HEK293 (cell line): Measurements from ENCODE around the gene ATP8A2.

Source experiments
- IKZF3 ChIP-seq: fragments of 450-650 bp; IDR thresholded peaks from 2 replicates; pipeline ENCODE4 v1.5.0; 2018; ENCODE audit warnings: missing biosample characterization, mild to moderate bottlenecking, missing genetic modification characterization, moderate library complexity
- PRDM1 ChIP-seq: fragments of 450-650 bp; formaldehyde crosslinking; IDR thresholded peaks from 2 replicates; pipeline ENCODE4; 2016; ENCODE audit warnings: missing biosample characterization, missing genetic modification characterization
- SALL2 ChIP-seq: fragments of 450-650 bp; formaldehyde crosslinking; IDR thresholded peaks from 2 replicates; pipeline ENCODE4 v1.5.0; 2017; ENCODE audit warnings: missing biosample characterization, mild to moderate bottlenecking, missing genetic modification characterization, borderline replicate concordance
- ZBTB20 ChIP-seq: fragments of 450-650 bp; formaldehyde crosslinking; IDR thresholded peaks from 2 replicates; pipeline ENCODE4 v1.5.1; 2016; ENCODE audit warnings: missing biosample characterization, missing genetic modification characterization
- ZNF10 ChIP-seq: fragments of 450-650 bp; formaldehyde crosslinking; IDR thresholded peaks from 2 replicates; pipeline ENCODE4 v1.5.1; 2017; ENCODE audit warnings: missing biosample characterization, missing genetic modification characterization
- ZNF112 ChIP-seq: fragments of 450-650 bp; formaldehyde crosslinking; IDR thresholded peaks from 2 replicates; pipeline ENCODE4 v1.5.0; 2017; ENCODE audit warnings: missing biosample characterization, missing genetic modification characterization
- ZNF155 ChIP-seq: fragments of 450-650 bp; formaldehyde crosslinking; IDR thresholded peaks from 2 replicates; pipeline ENCODE4 v1.5.1; 2016; ENCODE audit warnings: missing biosample characterization, missing genetic modification characterization
- ZNF157 ChIP-seq: fragments of 450-650 bp; formaldehyde crosslinking; IDR thresholded peaks from 2 replicates; pipeline ENCODE4 v1.5.1; 2016; ENCODE audit warnings: missing biosample characterization, missing genetic modification characterization
- ZNF280D ChIP-seq: fragments of 450-650 bp; formaldehyde crosslinking; IDR thresholded peaks from 2 replicates; pipeline ENCODE4 v1.5.1; 2016; ENCODE audit warnings: missing biosample characterization, missing genetic modification characterization
- ZNF354C ChIP-seq: fragments of 450-650 bp; formaldehyde crosslinking; IDR thresholded peaks from 2 replicates; pipeline ENCODE4 v1.5.1; 2016; ENCODE audit warnings: missing biosample characterization, missing genetic modification characterization, low read depth, borderline replicate concordance
- ZNF366 ChIP-seq: fragments of 450-650 bp; formaldehyde crosslinking; conservative IDR thresholded peaks from 2 replicates; pipeline ENCODE4 v1.5.1; 2016; ENCODE audit warnings: missing biosample characterization, missing genetic modification characterization
- ZNF391 ChIP-seq: fragments of 450-650 bp; formaldehyde crosslinking; IDR thresholded peaks from 2 replicates; pipeline ENCODE4 v1.5.1; 2016; ENCODE audit warnings: low read depth, missing biosample characterization, missing genetic modification characterization, borderline replicate concordance
- ZNF521 ChIP-seq: fragments of 450-650 bp; formaldehyde crosslinking; IDR thresholded peaks from 2 replicates; pipeline ENCODE4 v1.5.1; 2017; ENCODE audit warnings: missing biosample characterization, mild to moderate bottlenecking, missing genetic modification characterization
- ZNF596 ChIP-seq: fragments of 450-650 bp; IDR thresholded peaks from 2 replicates; pipeline ENCODE4 v1.5.0; 2018; ENCODE audit warnings: missing biosample characterization, mild to moderate bottlenecking, missing genetic modification characterization, moderate library complexity
- ZNF600 ChIP-seq: fragments of 450-650 bp; formaldehyde crosslinking; IDR thresholded peaks from 2 replicates; pipeline ENCODE4 v1.5.1; 2016; ENCODE audit warnings: missing biosample characterization, missing genetic modification characterization
- ZSCAN16 ChIP-seq: fragments of 450-650 bp; formaldehyde crosslinking; IDR thresholded peaks from 2 replicates; pipeline ENCODE4 v1.5.1; 2016; ENCODE audit warnings: missing biosample characterization, missing genetic modification characterization
- ZSCAN30 ChIP-seq: fragments of 450-650 bp; IDR thresholded peaks from 2 replicates; pipeline ENCODE4 v1.5.1; 2018; ENCODE audit warnings: missing biosample characterization, mild to moderate bottlenecking, missing genetic modification characterization, moderate library complexity
- TF ChIP-seq, protein P1 (sequence below): fragments of 450-650 bp; formaldehyde crosslinking; IDR thresholded peaks from 2 replicates; pipeline ENCODE4 v1.5.1; 2017; ENCODE audit warnings: missing biosample characterization, mild to moderate bottlenecking, missing genetic modification characterization, moderate library complexity
- TF ChIP-seq, protein P2 (sequence below): fragments of 450-650 bp; formaldehyde crosslinking; IDR thresholded peaks from 2 replicates; pipeline ENCODE4 v1.5.1; 2016; ENCODE audit warnings: missing biosample characterization, missing genetic modification characterization
- TF ChIP-seq, protein P3 (sequence below): fragments of 450-650 bp; formaldehyde crosslinking; conservative IDR thresholded peaks from 2 replicates; pipeline ENCODE4 v1.5.1; 2016; ENCODE audit warnings: low read depth, missing biosample characterization, missing genetic modification characterization
- TF ChIP-seq, protein P4 (sequence below): fragments of 450-650 bp; formaldehyde crosslinking; IDR thresholded peaks from 2 replicates; pipeline ENCODE4 v1.5.1; 2016; ENCODE audit warnings: missing biosample characterization, missing genetic modification characterization
- TF ChIP-seq, protein P5 (sequence below): fragments of 450-650 bp; formaldehyde crosslinking; IDR thresholded peaks from 2 replicates; pipeline ENCODE4 v1.5.1; 2017; ENCODE audit warnings: missing biosample characterization, missing genetic modification characterization

Gene ATP8A2

DNA sequence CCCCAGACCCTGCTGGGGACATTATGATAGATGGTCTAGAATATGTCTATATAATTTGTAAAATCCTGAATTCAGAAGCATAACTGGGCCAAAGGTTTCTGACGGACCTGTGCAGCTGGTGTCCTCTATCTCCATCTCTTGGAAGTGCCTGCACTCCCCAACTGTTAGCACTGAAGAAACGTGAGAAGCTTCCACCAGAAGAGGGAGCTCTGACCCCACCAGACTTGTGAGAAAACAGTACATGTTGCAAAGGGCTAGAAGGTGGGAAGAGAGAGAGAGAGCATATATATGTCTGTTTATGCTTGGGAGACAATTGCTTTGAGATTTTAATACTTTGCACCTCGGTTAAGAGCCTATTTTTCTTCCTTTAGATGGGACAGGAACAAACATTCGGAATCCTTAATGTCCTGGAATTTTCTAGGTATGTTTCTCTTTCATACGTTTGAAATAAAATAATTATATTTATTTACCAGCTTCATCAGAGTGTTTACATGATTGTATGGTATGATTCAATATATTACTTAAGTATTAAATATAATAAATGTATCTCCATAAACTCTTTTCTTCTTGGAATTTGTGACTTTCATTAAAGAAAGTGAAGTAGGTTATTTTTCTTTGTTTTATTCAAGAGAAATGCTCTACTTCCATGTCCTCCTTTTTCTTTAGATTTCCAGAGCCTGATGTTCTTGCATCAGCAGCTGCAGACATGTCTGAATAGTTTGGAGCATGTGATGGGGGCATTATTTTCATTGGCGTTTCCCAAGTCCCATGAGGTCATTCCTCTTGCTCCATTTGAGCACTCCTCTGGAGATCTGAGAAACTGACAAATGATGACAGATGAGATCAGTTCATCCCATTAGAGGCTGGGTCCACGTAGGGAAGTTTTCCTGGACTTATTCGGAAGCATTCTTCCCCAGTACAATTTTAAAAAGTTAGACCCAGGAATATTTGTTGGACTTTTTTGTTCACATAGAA is 202.9 kb downstream of the ATP8A2 start (continued):
- TF ChIP-seq ZNF366 (peak; percentile 48; the same call in 1 of the 2 replicates), ZNF10 (tag by site-specific recombination) (no peak), ZNF596 (tag by site-specific recombination) (peak; percentile 34; the same call in 1 of the 2 replicates), ZNF354C (tag by site-specific recombination) (no peak), ZNF521 (tag by site-specific recombination) (no peak), PRDM1 (tag by site-specific recombination) (no peak), ZSCAN30 (tag by site-specific recombination) (peak; percentile 63), SALL2 (tag by site-specific recombination) (no peak), ZNF600 (tag by site-specific recombination) (no peak), ZBTB20 (tag by site-specific recombination) (no peak), ZSCAN16 (tag by site-specific recombination) (no peak), ZNF112 (no peak), ZNF157 (tag by site-specific recombination) (no peak), ZNF391 (tag by site-specific recombination) (no peak), IKZF3 (tag by site-specific recombination) (peak; percentile 37; the same call in 1 of the 2 replicates), ZNF155 (no peak), ZNF280D (tag by site-specific recombination) (no peak)
- TF ChIP-seq, protein P1, sequence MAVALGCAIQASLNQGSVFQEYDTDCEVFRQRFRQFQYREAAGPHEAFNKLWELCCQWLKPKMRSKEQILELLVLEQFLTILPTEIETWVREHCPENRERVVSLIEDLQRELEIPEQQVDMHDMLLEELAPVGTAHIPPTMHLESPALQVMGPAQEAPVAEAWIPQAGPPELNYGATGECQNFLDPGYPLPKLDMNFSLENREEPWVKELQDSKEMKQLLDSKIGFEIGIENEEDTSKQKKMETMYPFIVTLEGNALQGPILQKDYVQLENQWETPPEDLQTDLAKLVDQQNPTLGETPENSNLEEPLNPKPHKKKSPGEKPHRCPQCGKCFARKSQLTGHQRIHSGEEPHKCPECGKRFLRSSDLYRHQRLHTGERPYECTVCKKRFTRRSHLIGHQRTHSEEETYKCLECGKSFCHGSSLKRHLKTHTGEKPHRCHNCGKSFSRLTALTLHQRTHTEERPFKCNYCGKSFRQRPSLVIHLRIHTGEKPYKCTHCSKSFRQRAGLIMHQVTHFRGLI: no peak
- TF ChIP-seq, protein P2, sequence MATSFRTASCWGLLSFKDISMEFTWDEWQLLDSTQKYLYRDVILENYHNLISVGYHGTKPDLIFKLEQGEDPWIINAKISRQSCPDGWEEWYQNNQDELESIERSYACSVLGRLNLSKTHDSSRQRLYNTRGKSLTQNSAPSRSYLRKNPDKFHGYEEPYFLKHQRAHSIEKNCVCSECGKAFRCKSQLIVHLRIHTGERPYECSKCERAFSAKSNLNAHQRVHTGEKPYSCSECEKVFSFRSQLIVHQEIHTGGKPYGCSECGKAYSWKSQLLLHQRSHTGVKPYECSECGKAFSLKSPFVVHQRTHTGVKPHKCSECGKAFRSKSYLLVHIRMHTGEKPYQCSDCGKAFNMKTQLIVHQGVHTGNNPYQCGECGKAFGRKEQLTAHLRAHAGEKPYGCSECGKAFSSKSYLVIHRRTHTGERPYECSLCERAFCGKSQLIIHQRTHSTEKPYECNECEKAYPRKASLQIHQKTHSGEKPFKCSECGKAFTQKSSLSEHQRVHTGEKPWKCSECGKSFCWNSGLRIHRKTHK (tag by site-specific recombination): no peak
- TF ChIP-seq, protein P3, sequence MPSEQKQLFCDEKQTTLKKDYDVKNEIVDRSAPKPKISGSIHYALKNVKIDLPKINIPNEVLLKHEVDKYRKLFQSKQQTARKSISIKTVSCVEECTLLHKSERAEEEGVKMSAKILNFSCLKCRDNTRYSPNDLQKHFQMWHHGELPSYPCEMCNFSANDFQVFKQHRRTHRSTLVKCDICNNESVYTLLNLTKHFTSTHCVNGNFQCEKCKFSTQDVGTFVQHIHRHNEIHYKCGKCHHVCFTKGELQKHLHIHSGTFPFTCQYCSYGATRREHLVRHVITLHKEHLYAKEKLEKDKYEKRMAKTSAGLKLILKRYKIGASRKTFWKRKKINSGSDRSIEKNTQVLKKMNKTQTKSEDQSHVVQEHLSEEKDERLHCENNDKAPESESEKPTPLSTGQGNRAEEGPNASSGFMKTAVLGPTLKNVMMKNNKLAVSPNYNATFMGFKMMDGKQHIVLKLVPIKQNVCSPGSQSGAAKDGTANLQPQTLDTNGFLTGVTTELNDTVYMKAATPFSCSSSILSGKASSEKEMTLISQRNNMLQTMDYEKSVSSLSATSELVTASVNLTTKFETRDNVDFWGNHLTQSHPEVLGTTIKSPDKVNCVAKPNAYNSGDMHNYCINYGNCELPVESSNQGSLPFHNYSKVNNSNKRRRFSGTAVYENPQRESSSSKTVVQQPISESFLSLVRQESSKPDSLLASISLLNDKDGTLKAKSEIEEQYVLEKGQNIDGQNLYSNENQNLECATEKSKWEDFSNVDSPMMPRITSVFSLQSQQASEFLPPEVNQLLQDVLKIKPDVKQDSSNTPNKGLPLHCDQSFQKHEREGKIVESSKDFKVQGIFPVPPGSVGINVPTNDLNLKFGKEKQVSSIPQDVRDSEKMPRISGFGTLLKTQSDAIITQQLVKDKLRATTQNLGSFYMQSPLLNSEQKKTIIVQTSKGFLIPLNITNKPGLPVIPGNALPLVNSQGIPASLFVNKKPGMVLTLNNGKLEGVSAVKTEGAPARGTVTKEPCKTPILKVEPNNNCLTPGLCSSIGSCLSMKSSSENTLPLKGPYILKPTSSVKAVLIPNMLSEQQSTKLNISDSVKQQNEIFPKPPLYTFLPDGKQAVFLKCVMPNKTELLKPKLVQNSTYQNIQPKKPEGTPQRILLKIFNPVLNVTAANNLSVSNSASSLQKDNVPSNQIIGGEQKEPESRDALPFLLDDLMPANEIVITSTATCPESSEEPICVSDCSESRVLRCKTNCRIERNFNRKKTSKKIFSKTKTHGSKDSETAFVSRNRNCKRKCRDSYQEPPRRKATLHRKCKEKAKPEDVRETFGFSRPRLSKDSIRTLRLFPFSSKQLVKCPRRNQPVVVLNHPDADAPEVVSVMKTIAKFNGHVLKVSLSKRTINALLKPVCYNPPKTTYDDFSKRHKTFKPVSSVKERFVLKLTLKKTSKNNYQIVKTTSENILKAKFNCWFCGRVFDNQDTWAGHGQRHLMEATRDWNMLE (tag by site-specific recombination): 0 out of 2 replicates have a peak, but pooled peaks have one; percentile 27
- TF ChIP-seq, protein P4, sequence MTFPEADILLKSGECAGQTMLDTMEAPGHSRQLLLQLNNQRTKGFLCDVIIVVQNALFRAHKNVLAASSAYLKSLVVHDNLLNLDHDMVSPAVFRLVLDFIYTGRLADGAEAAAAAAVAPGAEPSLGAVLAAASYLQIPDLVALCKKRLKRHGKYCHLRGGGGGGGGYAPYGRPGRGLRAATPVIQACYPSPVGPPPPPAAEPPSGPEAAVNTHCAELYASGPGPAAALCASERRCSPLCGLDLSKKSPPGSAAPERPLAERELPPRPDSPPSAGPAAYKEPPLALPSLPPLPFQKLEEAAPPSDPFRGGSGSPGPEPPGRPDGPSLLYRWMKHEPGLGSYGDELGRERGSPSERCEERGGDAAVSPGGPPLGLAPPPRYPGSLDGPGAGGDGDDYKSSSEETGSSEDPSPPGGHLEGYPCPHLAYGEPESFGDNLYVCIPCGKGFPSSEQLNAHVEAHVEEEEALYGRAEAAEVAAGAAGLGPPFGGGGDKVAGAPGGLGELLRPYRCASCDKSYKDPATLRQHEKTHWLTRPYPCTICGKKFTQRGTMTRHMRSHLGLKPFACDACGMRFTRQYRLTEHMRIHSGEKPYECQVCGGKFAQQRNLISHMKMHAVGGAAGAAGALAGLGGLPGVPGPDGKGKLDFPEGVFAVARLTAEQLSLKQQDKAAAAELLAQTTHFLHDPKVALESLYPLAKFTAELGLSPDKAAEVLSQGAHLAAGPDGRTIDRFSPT (tag by site-specific recombination): no peak
- TF ChIP-seq, protein P5, sequence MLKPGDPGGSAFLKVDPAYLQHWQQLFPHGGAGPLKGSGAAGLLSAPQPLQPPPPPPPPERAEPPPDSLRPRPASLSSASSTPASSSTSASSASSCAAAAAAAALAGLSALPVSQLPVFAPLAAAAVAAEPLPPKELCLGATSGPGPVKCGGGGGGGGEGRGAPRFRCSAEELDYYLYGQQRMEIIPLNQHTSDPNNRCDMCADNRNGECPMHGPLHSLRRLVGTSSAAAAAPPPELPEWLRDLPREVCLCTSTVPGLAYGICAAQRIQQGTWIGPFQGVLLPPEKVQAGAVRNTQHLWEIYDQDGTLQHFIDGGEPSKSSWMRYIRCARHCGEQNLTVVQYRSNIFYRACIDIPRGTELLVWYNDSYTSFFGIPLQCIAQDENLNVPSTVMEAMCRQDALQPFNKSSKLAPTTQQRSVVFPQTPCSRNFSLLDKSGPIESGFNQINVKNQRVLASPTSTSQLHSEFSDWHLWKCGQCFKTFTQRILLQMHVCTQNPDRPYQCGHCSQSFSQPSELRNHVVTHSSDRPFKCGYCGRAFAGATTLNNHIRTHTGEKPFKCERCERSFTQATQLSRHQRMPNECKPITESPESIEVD (tag by site-specific recombination): no peak
